Liver (tissue), 3 donors: ENCODE measurements around the gene PSMC4.

Experiments used
- ATF3 ChIP-seq: IDR thresholded peaks from 2 replicates; pipeline ENCODE4 v1.6.1; 2016; ENCODE audit warnings: antibody characterized with exemption
- CTCF ChIP-seq: fragments of 150-350 bp; IDR thresholded peaks from 2 replicates; pipeline ENCODE4 v1.5.1; 2017; ENCODE audit warnings: improper control_type of control experiment, low read depth, low read length; ENCODE audit not compliant: missing input control
- GABPA ChIP-seq, 2 donors: IDR thresholded peaks in 1 of 2; conservative IDR thresholded peaks in 1 of 2; 2 replicates each; pipeline ENCODE4 v1.6.1; 2016; ENCODE audit warnings: antibody characterized with exemption in 2 of 2, mild to moderate bottlenecking in 1 of 2, moderate library complexity in 1 of 2
- RAD21 ChIP-seq, 2 donors: IDR thresholded peaks; 2 replicates each; pipeline ENCODE4 v1.6.1; 2016; ENCODE audit warnings: antibody characterized with exemption in 2 of 2, mild to moderate bottlenecking in 2 of 2
- RXRA ChIP-seq, 2 donors: IDR thresholded peaks; 2 replicates each; pipeline ENCODE4 v1.6.1; 2017 to 2018; ENCODE audit warnings: antibody characterized with exemption in 2 of 2, mild to moderate bottlenecking in 1 of 2
- SP1 ChIP-seq: IDR thresholded peaks from 2 replicates; pipeline ENCODE4 v1.6.1; 2018; ENCODE audit warnings: antibody characterized with exemption, mild to moderate bottlenecking
- TAF1 ChIP-seq: conservative IDR thresholded peaks from 2 replicates; pipeline ENCODE4 v1.6.1; 2016; ENCODE audit warnings: antibody characterized with exemption, mild to moderate bottlenecking
- YY1 ChIP-seq: IDR thresholded peaks from 2 replicates; pipeline ENCODE4 v1.6.1; 2016; ENCODE audit warnings: antibody characterized with exemption, mild to moderate bottlenecking
- TF ChIP-seq, protein P1 (sequence below): IDR thresholded peaks from 2 replicates; pipeline ENCODE4 v1.6.1; 2016; ENCODE audit warnings: antibody characterized with exemption, mild to moderate bottlenecking
- TF ChIP-seq, protein P2 (sequence below): IDR thresholded peaks from 2 replicates; pipeline ENCODE4 v1.6.1; 2016; ENCODE audit warnings: antibody characterized with exemption
- TF ChIP-seq, protein P3 (sequence below): IDR thresholded peaks from 2 replicates; pipeline ENCODE4 v1.6.1; 2016; ENCODE audit warnings: antibody characterized with exemption
- donor health status: healthy.
- donor health status: healthy.

GRCh38 chr19:39987167-39987566 lies 16.2 kb downstream of the PSMC4 start:
- no peak for TF ChIP-seq CTCF
- TF ChIP-seq, protein P1, sequence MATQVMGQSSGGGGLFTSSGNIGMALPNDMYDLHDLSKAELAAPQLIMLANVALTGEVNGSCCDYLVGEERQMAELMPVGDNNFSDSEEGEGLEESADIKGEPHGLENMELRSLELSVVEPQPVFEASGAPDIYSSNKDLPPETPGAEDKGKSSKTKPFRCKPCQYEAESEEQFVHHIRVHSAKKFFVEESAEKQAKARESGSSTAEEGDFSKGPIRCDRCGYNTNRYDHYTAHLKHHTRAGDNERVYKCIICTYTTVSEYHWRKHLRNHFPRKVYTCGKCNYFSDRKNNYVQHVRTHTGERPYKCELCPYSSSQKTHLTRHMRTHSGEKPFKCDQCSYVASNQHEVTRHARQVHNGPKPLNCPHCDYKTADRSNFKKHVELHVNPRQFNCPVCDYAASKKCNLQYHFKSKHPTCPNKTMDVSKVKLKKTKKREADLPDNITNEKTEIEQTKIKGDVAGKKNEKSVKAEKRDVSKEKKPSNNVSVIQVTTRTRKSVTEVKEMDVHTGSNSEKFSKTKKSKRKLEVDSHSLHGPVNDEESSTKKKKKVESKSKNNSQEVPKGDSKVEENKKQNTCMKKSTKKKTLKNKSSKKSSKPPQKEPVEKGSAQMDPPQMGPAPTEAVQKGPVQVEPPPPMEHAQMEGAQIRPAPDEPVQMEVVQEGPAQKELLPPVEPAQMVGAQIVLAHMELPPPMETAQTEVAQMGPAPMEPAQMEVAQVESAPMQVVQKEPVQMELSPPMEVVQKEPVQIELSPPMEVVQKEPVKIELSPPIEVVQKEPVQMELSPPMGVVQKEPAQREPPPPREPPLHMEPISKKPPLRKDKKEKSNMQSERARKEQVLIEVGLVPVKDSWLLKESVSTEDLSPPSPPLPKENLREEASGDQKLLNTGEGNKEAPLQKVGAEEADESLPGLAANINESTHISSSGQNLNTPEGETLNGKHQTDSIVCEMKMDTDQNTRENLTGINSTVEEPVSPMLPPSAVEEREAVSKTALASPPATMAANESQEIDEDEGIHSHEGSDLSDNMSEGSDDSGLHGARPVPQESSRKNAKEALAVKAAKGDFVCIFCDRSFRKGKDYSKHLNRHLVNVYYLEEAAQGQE = no peak
- no peak for TF ChIP-seq TAF1
- no peak for TF ChIP-seq SP1
- TF ChIP-seq, protein P2, sequence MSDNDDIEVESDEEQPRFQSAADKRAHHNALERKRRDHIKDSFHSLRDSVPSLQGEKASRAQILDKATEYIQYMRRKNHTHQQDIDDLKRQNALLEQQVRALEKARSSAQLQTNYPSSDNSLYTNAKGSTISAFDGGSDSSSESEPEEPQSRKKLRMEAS = no peak
- TF ChIP-seq RXRA (IDR thresholded peaks at IDR 0.05) = no peak
- TF ChIP-seq RAD21 (IDR thresholded peaks at IDR 0.05) = no peak
- TF ChIP-seq YY1 = no peak
- no peak for TF ChIP-seq GABPA (IDR thresholded peaks at IDR 0.05 in 1 of 2, conservative IDR thresholded peaks at IDR 0.05 in 1 of 2)
- TF ChIP-seq, protein P3, sequence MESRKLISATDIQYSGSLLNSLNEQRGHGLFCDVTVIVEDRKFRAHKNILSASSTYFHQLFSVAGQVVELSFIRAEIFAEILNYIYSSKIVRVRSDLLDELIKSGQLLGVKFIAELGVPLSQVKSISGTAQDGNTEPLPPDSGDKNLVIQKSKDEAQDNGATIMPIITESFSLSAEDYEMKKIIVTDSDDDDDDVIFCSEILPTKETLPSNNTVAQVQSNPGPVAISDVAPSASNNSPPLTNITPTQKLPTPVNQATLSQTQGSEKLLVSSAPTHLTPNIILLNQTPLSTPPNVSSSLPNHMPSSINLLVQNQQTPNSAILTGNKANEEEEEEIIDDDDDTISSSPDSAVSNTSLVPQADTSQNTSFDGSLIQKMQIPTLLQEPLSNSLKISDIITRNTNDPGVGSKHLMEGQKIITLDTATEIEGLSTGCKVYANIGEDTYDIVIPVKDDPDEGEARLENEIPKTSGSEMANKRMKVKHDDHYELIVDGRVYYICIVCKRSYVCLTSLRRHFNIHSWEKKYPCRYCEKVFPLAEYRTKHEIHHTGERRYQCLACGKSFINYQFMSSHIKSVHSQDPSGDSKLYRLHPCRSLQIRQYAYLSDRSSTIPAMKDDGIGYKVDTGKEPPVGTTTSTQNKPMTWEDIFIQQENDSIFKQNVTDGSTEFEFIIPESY = no peak
- TF ChIP-seq ATF3 = no peak
